HG03066 (cell line): ENCODE data around the gene C11orf86.
"Not testable (repeated sequence)": the region's sequence is repeated elsewhere in the genome, so short reads cannot be mapped to it uniquely, and the experiment has no call there.

ENCODE experiments used
- ATAC-seq: cut with Tn5 transposase; IDR thresholded peaks from one replicate; pipeline ENCODE4 v1.9.1; 2021; ENCODE audit warnings: low read depth; ENCODE audit not compliant: unreplicated experiment

Gene C11orf86

DNA sequence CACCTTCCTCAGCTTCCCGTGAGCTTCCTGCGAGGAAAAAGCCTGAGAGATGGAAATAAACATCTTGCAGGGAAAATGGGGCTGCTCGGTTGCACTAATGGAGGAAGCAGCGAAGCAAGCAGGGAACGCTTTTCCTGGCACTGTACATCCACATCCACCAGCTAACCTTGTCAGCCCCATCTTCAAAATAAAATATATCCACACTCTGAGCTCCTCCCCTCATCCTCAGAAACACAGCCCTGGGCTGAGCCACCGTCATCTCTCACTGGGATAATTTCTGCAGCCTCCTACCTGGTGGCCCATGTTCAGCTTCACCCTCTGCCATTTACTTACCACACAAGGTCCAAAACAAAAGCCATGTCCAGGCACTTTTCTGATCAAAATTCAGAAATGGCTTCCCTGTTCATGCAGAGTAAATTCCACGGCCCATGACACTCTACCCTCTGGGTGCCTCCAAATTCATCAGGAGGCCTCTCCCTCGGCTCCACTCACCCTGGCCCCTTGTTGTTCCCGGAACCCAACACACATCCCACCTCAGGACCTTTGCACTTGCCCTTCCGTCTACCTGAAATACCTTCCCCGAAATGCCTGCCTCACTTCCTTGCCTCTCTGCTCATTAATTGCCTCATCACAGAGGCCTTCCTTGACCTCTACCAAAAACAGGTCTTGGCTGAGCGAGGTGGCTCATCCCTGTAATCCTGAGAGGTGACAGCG is 13.0 kb downstream of the C11orf86 start:
- no peak for ATAC-seq

DNA sequence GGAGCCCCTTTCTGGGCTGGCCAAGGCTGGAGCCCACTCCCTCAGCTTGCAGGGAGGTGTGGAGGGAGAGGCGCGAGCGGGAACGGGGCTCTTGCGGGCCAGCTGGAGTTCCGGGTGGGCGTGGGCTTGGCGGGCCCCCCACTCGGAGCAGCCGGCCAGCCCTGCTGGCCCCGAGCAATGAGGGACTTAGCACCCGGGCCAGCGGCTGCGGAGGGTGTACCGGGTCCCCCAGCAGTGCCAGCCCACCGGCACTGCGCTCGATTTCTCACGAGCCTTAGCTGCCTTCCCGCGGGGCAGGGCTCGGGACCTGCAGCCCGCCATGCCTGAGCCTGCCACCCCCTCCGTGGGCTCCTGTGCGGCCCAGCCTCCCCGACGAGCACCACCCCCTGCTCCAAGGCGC is 13.6 kb downstream of the C11orf86 start:
- not testable (repeated sequence) for ATAC-seq

GRCh38 chr11:66989360-66989759 is 14.3 kb downstream of the C11orf86 start:
- ATAC-seq: not testable (repeated sequence)

DNA sequence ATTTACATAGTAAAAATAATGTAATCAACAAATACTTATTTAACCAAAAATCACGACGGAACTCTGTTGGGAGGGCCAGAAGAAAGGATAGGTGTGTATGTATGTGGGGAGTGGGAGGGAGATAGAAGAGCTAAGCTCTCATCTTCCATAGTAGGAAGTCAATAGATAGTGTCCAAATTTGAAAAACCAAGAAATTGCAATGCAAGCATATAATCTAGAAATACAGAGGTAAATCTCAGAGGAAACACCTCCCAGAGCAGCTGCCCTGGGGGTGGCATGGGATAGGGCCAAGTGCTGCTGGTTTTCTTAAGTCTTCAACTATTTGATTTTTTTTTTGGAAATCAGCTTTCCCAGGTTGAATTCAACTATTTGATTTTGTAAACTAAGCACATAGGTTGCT is 16.9 kb downstream of the C11orf86 start:
- ATAC-seq: no peak

- no peak for ATAC-seq
Measured at GRCh38 chr11:66996609-66997273, 21.6 kb downstream of the C11orf86 start.

GRCh38 chr11:66999555-66999954 is 24.5 kb downstream of the C11orf86 start:
- no peak for ATAC-seq

DNA sequence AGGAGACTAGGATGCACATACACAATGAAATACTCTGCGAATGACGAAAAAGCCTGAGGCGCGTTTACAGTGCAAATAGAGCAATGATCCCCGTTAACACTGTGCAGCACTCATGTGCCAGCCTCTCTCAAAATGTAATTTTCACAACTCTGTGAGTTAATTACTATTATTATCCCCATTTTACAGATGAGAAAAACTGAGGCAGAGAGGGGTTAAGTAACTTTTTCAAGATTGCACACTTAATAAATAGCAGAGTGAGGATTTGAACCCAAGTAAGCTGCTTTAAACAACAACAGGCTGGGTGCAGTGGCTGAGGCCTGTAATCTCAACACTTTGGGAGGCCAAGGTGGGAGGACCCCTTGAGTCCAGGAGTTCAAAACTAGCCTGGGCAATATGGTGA is 26.2 kb downstream of the C11orf86 start:
- ATAC-seq: no peak

DNA sequence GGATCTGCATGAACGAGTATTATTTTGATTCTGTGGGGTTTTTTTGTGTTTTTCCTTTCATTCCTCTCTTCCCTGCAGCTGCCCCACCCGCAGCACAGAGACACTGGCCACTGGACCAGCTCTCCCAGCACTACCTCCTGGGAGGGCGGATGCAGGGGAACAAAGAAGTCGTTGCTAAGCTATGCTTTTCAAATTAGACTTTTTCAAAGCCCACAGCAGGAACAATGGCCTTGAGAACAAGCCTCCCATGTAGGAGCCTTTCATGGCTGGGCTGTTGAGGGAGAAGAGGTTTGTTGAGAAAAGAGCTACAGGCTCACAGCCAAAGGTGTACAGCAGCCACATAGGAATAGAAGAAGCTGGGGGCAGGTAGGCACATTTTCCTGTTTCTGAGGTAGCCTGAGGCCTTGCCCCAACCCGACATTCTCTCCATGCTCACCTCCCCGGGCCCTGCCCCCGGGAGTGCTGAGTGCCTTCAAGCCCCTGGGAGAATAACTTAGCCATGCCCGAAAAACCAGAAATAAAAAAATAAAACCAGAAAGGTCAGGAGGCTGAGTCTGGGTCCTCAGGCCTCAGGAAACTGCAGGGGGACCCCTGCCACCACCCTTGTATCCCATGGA is 27.3 kb downstream of the C11orf86 start:
- no peak for ATAC-seq

DNA sequence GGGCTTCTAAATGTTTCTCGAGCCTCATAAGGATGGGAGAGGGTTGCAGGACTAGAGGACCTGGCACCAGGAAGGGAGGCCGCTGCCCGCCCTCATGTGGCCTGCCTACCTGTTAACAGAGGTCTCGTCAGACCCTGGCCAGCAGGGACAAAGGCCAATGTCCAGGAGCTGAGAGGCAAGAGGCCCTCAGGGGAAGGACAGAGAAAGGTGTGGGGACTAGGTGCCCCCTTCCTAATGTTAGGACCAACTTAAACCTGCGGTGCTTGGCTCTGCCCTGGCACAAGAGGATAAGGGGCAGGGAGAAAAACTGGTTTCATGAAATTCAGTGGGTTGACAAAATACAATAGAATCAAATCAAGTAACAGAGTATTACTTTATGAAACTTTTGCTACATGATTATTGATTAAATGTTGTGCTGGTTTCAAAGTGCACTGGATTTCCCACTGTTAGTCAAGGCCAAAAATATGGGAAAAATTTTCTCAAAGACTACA is 27.9 kb downstream of the C11orf86 start:
- ATAC-seq: no peak

DNA sequence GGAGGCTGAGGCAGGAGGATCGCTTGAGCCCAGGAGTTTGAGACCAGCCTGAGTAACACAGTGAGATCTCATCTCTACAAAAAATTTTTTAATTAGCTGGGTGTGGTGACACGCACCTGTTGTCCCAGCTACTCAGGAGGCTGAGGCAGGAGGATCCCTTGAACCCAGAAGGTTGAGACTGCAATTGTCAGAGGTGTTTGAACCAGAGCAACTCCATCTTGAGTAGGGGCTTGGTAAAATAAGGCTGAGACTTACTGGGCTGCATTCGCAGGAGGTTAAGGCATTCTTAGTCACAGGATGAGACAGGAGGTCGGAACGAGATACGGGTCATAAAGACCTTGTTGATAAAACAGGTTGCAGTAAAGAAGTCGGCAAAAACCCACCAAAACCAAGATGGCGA is 30.1 kb downstream of the C11orf86 start:
- ATAC-seq: not testable (repeated sequence)

- no peak for ATAC-seq
Measured at GRCh38 chr11:67006029-67006884, 31.2 kb downstream of the C11orf86 start.

DNA sequence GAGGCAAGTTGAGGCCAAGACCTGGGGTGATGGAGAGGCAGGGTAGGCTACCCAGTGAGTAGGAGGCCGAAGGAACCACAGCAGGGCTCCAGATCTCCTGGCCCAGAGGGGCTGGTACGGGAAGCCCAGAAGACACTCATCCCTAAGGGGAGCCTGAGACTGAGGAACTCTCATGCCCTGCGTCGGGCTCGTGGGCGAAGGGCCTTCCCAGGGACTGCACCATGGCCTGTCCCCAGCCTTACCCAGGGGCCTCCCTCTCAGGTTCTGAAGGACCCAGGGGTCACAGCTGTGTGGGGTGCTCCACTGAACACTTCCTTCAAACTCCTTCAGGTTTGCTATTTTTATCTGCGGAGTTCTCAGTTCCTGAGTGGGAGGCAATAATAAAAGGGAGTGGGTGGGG is 32.0 kb downstream of the C11orf86 start:
- ATAC-seq: no peak

- no peak for ATAC-seq
Measured at GRCh38 chr11:67010296-67010905, 35.3 kb downstream of the C11orf86 start.

- no peak for ATAC-seq
Measured at GRCh38 chr11:67013511-67014045, 38.5 kb downstream of the C11orf86 start.

DNA sequence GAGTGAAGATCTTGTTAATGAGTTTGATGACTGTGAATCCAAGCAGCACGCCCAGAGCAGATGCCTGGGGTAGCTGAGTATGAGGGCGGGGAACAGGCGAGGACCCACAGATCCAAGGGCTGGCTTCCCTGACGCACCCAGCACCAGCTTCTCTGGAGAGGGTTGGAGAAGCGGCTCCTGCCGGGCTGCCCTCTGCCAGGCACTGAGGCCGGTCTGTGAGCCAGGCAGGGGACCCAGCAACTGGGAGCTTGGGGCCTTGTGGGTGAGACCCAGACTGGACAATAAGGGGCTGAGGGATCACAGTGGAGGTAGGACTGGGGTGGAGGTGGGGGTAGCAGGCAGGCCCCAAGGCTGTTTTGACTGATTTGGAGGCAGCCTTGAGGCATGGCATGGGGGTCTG is 39.2 kb downstream of the C11orf86 start:
- ATAC-seq: no peak

DNA sequence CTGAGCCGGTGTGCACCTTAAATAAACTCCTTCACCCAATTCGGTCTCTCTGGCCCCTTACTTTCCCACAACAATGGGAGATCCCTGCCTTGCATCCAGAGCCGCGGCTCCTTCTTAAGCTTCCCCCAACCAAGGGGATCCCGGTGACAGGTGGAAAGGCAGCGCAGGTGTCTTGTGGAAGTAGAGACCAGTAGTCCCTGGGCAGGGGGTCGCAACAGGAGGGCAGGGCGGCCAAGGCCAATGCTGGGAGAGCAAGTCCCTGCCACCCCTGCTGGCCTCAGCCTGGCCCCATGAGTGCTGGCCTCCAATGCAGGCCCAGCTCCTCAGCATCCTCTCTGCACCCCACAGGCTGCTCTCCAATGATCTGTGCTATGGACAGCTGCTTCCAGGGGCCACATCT is 39.9 kb downstream of the C11orf86 start:
- no peak for ATAC-seq

DNA sequence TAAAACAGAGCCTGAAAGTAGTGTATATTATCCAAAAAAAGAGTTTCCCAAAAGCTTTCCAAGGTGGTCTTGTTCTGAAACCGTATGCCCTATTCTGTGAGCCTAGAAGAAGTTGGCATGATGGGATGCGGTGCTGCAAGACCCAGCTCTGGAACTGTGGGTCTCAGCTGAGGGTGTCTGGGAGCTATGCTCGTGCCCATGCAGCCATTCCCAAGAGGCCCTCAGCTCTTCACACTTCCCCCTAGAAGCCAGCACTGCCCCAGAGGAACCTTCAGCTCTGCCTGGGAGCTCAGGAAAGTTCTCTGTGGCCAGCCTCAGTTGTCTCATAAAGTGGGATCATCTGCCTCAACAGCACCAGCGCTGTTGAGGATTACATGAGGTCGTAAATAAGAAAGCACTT is 41.4 kb downstream of the C11orf86 start:
- ATAC-seq: no peak

- ATAC-seq: no peak
Measured at GRCh38 chr11:67020949-67021348, 45.8 kb downstream of the C11orf86 start.

DNA sequence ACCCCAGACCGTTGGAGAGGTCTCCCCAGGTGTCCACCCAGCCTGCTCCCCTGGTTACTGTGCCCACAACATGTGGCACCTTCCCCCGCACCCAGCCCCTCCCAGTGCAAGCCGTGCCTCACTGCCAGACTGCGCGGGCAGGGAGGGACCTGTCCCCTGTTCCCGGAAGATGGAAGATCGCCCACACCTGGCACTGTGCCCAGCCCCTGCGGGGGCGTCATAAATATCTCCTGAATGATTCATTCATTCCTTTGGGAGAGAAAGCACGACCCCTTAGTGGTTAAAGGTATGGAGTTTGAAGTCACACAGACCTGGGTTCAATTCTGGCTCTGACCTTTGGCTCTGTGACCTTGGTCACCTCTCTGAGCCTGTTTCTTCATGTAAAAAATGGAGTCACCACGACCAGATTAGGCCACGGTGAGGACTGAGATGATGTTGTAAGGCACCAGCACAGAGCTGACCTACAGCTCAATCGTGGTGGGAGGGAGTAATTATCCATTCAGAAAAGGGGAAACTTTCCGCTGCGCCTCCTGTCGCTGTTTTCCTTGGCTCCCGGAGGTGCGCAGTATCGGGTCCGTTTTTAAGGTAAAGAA is 47.3 kb downstream of the C11orf86 start:
- ATAC-seq: no peak
